Esophagus muscularis mucosa (tissue), 4 donors: ENCODE data around the gene CSPG4. TPM values are rescaled to one million over a fixed set of nuclear protein-coding genes. Genes with fewer than 3 reads are reported as not detected.
A peak's percentile ranks its signal among the peaks of the same experiment; 100 is the strongest.
"Not testable (repeated sequence)": the region's sequence is repeated elsewhere in the genome, so short reads cannot be mapped to it uniquely, and the experiment has no call there.

Experiments
- DNase-seq: peaks from one replicate; pipeline ENCODE4 v3.0.0-alpha.2; 2017; ENCODE audit errors: extremely low spot score
- H3K27ac ChIP-seq, 4 donors: fragments of 200-600 bp; sonication (generic); replicated peaks in 1 of 4; 1 replicate in 3 of 4; 2 replicates in 1 of 4; pipeline ENCODE4 v1.5.1; 2016 to 2019; ENCODE audit warnings: mild to moderate bottlenecking in 1 of 4
- H3K27me3 ChIP-seq, 4 donors: fragments of 200-600 bp; sonication (generic); one replicate each; pipeline versions ENCODE4 v1.5.1 to v1.6.0; 2016 to 2019
- H3K36me3 ChIP-seq, 4 donors: fragments of 200-600 bp; sonication (generic); one replicate each; pipeline ENCODE4 v1.5.1; 2016 to 2019
- H3K4me1 ChIP-seq, 4 donors: fragments of 200-600 bp; sonication (generic); one replicate each; pipeline ENCODE4 v1.5.1; 2016 to 2019
- H3K4me3 ChIP-seq, 4 donors: fragments of 200-600 bp; sonication (generic); 1 replicate in 2 of 4; 2 replicates in 2 of 4; pipeline ENCODE4 v1.5.1; 2016 to 2019; ENCODE audit warnings: mild to moderate bottlenecking in 4 of 4, moderate library complexity in 1 of 4
- H3K9me3 ChIP-seq, 4 donors: fragments of 200-600 bp; sonication (generic); 1 replicate in 3 of 4; 2 replicates in 1 of 4; pipeline ENCODE4 v1.5.1; 2016 to 2019
- CTCF ChIP-seq, 3 experiments: fragments of 200-600 bp in 2 of 3; fragments of 450-650 bp in 1 of 3; sonication (generic) in 2 of 3; IDR thresholded peaks; one replicate each; pipeline ENCODE4 v1.5.1; 2017 to 2019; ENCODE audit warnings: antibody characterized with exemption in 3 of 3, mild to moderate bottlenecking in 2 of 3, moderate library complexity in 1 of 3
- EP300 ChIP-seq: sonication (generic); formaldehyde crosslinking; IDR thresholded peaks from one replicate; pipeline ENCODE4 v1.6.1; 2017; ENCODE audit warnings: antibody characterized with exemption
- POLR2A ChIP-seq: fragments of 450-650 bp; IDR thresholded peaks from one replicate; pipeline ENCODE4 v1.6.1; 2017; ENCODE audit warnings: antibody characterized with exemption, moderate library complexity, mild to moderate bottlenecking, low read depth
- POLR2AphosphoS5 ChIP-seq, 2 donors: sonication (generic); formaldehyde crosslinking; IDR thresholded peaks; one replicate each; pipeline ENCODE4 v1.6.1; 2017; ENCODE audit warnings: antibody characterized with exemption in 2 of 2
- WGBS: methylation state at CpG from one replicate; pipeline ENCODE4 v1.1.5; 2018; 5-methylcytosine and 5-hydroxymethylcytosine counted together
- intact Hi-C: fragments of 100-400 bp; cut with DNase I; formaldehyde crosslinking; loops from one replicate; pipeline ENCODE4 v1.15.1; 2023
- total RNA-seq, 4 donors: library from RNA; depleted of rRNA; stranded (reverse); fragments of >200 nt; gene quantifications; one replicate each; pipeline versions ENCODE4 v1.1.0 to v1.2.1, GENCODE V29; 2016

Gene CSPG4
- total RNA-seq, 4 donors from 2014 or later = 133 to 386 (median 182) TPM

- no peaks in the 10 kb centered on the region for H3K36me3 ChIP-seq
- H3K4me3 ChIP-seq = no peak overlapping the region
- H3K27me3 ChIP-seq = no peaks in the 10 kb centered on the region
- peaks cover 30 to 56% (median 50%) of the 10 kb centered on the region in 4 donors for H3K4me1 ChIP-seq
- no peak overlapping the region for H3K27ac ChIP-seq
- TF ChIP-seq CTCF (IDR thresholded peaks at IDR 0.05) = no peak
- TF ChIP-seq POLR2A = no peak
- no peak for TF ChIP-seq EP300
- TF ChIP-seq POLR2AphosphoS5 (IDR thresholded peaks at IDR 0.05) = no peak
- H3K9me3 ChIP-seq = no peaks in the 10 kb centered on the region
- intact Hi-C loops = no loop called here
- DNase-seq = no peak
- WGBS = 90% methylated on average over 6 of the region's 8 CpGs
These were observed 23.6 kb upstream of the CSPG4 start for GRCh38 chr15:75736256-75736655.

- H3K4me3 ChIP-seq, H3K27me3 ChIP-seq, H3K36me3 ChIP-seq, H3K9me3 ChIP-seq, DNase-seq, intact Hi-C loops: not testable (repeated sequence)
- H3K27ac ChIP-seq = peak overlapping the region in 2 of 4 donors; percentile 15 to 30
- 76% methylated on average over 26 of the region's 27 CpGs for WGBS
- peaks cover 31 to 59% (median 52%) of the 10 kb centered on the region in 4 donors for H3K4me1 ChIP-seq
These were observed 22.5 kb upstream of the CSPG4 start for GRCh38 chr15:75734861-75735760.

DNA sequence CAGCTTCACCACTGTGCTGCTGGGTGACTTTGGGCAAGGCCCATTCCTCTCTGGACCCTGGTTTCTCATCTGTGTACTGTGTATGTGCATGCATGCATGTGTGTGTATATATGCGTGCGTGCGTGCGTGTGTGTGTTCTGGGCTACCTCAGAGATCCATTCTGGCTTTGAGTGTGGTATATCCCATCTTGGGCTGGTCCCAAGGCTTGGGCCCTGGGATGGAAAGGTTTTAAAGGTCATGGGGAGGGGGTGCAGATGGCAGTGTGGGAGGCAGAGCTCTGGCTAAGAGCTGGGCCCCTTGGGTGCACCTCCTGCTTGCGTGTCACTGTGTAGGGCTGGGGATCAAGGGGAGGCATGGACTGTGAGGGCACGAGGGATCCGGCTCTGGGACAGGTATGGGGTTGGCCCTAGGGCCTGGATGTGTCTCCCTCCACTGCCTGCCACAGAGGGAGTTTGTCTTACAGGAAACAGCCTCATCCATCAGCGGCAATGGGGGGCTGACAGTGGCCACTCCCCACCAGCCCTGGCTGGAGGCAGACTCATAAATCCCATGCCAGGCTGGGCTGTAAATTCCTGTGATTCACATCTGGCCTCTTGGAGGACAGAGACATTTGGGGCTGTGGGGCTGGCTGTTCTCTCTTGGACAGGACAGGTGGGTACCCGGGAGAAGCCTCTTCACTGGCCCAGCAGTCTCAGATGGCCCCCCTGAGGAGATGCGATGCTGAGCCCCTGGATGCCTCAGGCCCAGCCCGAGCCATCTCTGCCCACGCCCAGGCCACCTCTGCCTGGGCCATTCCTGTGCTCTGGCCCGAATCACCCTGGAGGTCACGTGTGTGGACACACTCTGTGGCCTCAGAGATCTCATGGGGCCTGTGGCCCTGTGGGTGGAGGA lies 21.4 kb upstream of the CSPG4 start:
- peaks cover 27 to 53% (median 47%) of the 10 kb centered on the region in 4 donors for H3K4me1 ChIP-seq
- intact Hi-C loops = loop anchor here (2.0 kb wide), 1 partner anchor 49 kb away; no protein-coding TSS in a partner anchor
- no peak for DNase-seq
- peak overlapping the region in 2 of 4 donors; percentile 30 to 49 for H3K27ac ChIP-seq
- TF ChIP-seq EP300 = no peak
- H3K27me3 ChIP-seq = no peaks in the 10 kb centered on the region
- H3K9me3 ChIP-seq = no peaks in the 10 kb centered on the region
- no peak overlapping the region for H3K4me3 ChIP-seq
- H3K36me3 ChIP-seq = no peaks in the 10 kb centered on the region
- 94% methylated on average over 12 of the region's 14 CpGs for WGBS

DNA sequence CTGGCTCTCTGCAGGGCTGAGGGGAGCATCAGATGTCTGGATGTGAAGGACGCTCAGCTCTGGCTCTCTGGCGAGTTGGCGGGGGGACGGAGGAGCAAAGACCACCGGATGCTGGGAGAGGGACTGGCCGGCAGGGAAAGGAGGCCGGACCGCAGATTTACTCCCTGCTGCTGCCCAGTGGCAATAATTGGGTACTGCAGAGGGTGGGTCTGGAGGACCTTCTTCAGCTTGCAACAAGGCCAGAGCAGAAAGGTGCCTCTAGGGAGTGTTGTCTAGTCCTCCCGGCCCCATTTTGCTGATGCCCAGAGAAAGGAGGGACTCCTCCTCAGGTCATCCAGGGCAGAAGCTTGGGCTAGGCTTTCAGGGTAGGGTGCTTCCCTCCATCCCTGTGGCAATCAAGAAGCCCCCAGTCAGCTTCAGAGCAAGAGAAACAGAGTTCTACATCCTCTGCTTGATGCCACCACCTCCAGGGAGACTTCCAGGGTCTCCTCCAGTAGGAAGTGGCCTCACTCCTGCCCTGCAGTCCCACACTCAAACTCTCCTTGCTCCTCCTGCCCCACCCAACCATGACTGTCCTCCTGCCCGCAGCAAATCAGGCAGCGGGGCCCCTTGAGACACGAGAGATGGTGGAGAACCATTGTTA lies 20.3 kb upstream of the CSPG4 start:
- DNase-seq = no peak
- TF ChIP-seq POLR2AphosphoS5 (IDR thresholded peaks at IDR 0.05) (peak; percentile 24 to 27), EP300 (no peak), POLR2A (no peak), CTCF (IDR thresholded peaks at IDR 0.05) (peak; percentile 89 to 98 (median 95))

GRCh38 chr15:75732177-75732808 lies 19.6 kb upstream of the CSPG4 start:
- TF ChIP-seq CTCF (IDR thresholded peaks at IDR 0.05) (no peak), POLR2AphosphoS5 (IDR thresholded peaks at IDR 0.05) (no peak), EP300 (no peak), POLR2A (no peak)

More for the DNA sequence above, 20.3 kb upstream of the CSPG4 start:
- Histone ChIP-seq H3K4me1 (peaks cover 22 to 46% (median 39%) of the 10 kb centered on the region in 4 donors), H3K9me3 (no peaks in the 10 kb centered on the region), H3K27ac (peak overlapping the region; percentile 29 to 63 (median 52)), H3K4me3 (peak overlapping the region in 1 of 4 donors; percentile 5), H3K36me3 (no peaks in the 10 kb centered on the region), H3K27me3 (no peaks in the 10 kb centered on the region)
- WGBS = 7% methylated on average over 8 of the region's 12 CpGs
- intact Hi-C loops = loop anchor here (2.0 kb wide), 1 partner anchor 48 kb away; no protein-coding TSS in a partner anchor

More at GRCh38 chr15:75732177-75732808, 19.6 kb upstream of the CSPG4 start:
- H3K4me1 ChIP-seq = peaks cover 17 to 39% (median 33%) of the 10 kb centered on the region in 4 donors
- peak overlapping the region; percentile 29 to 63 (median 52) for H3K27ac ChIP-seq
- H3K4me3 ChIP-seq = peak overlapping the region in 1 of 4 donors; percentile 5
- H3K9me3 ChIP-seq = no peaks in the 10 kb centered on the region
- no peaks in the 10 kb centered on the region for H3K36me3 ChIP-seq
- 39% methylated on average over 11 of the region's 16 CpGs for WGBS
- DNase-seq = no peak
- H3K27me3 ChIP-seq = no peaks in the 10 kb centered on the region
- intact Hi-C loops = loop anchor here (2.0 kb wide), 1 partner anchor 47 kb away; no protein-coding TSS in a partner anchor
